DMS79 (cell line): ENCODE results near the gene PRSS57.
A peak's percentile ranks its signal among the peaks of the same experiment; 100 is the strongest.
"Not testable (repeated sequence)": the region's sequence is repeated elsewhere in the genome, so short reads cannot be mapped to it uniquely, and the experiment has no call there.

Experiments
- DNase-seq: peaks from one replicate; lab custom pipeline; 2025; lab: John Stamatoyannopoulos, UW

The PRSS57 gene

DNA sequence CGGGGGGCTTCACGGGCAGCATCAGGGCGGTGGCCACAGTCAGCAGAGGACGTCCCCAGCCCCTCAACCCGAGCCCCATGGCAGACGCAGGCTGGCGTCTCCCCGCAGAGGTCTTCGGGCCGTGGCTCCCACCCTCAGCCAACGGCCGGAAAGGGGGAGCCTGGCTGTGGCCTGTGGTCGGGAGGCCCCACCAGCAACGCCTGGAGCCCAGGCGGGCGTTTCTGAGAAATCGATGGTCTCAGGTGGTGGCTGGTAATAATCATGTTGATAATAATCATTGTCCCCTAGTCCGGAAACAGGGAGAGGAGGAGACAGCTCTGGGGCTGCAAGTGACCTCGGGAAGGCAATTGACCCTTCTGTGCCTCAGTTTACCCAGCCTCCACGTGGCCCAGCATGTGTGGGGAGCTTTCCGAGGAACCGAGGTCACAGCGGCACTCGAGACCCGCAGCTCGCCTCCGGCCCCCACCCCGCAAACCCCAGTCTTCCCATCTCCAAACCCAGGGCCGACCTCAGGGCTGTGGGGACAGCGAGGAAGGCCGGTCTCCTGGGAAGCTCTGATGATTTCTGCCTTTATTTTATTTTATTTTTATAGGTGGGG, at the start of gene PRSS57:
Gene PRSS57 (minus strand): TSS at position 101 of the 598 bp plus-strand sequence. CDS start 22 bp downstream, at position 79.
- no peak for DNase-seq

DNA sequence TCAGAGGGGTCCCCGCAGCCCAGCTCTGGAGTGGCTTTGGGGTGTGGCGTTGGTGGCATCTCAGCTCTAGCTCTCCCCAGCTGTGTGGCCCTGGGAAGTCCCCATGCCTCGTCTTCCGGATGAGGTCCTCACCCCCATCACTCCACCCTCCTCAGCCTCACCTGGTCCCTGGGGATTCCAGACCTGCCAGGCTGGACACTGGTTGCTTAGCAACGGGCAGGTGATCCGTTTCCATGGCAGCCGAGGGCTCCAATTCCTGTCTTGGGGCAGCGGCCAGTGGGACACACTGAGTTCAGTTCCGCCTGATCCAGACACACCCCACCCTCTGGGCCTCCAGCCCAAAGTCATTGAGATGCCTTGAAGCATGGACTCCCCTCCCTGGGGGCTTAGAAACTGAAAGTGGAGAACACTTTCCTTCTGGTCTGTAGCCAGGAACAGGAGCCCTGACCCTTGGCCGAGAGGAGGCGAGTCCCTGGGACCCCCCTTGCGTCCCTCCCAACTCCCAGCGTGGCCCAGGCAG, 48.0 kb upstream of the PRSS57 start:
- peak; percentile 99 for DNase-seq

DNA sequence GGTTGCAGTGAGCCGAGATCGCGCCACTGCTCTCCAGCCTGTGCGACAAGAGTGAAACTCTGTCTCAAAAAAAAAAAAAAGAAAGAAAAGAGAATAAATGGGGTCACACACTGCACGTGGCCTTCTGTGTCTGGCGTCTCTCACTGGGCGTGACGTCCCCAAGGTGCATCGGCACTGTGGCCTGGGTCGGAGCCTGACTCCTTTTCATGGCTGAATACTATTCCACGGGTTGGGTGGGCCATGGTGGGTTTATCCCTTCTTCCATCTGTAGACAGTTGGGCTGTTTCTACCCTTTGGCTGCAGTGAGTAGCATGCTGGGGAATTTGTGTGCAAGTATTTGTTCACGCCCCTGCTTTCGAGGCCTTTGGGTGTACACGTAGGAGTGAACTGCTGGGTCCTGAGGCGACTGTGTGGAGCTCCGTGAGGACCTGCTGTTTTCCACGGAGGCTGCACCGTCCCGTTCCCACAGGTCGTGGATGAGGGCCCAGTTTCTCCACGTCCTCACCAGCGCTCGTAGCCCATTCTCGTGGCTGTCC, 47.4 kb upstream of the PRSS57 start:
- DNase-seq, result no peak

DNA sequence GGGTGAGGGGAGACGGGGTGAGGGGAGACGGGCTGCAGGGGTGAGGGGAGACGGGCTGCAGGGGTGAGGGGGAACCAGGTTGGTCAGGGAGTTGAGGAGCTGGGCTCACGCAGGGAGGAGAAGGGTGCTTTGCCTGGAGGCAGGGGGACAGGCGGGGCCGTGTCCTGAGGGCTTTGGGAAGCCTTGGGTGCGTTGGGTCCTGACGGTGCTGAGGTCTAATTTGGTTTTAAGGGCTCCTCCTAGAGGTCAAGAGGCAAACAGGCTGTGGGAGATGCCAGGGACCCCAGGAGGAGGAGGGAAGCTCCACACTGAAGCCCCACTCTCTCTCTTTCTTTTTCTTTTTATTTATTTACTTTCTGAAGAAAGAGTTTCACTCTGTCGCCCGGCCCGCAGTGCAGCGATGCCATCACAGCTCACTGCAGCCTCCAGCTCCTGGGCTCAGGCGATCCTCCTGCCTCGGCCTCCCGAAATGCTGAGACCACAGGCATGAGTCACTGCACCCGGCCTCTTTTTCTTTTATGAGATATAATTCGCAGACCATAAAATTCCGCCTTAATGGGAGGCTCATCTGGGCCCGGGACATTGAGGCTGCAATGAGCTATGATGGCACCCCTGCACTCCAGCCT, 46.4 kb upstream of the PRSS57 start:
- peak; percentile 3 for DNase-seq

DNA sequence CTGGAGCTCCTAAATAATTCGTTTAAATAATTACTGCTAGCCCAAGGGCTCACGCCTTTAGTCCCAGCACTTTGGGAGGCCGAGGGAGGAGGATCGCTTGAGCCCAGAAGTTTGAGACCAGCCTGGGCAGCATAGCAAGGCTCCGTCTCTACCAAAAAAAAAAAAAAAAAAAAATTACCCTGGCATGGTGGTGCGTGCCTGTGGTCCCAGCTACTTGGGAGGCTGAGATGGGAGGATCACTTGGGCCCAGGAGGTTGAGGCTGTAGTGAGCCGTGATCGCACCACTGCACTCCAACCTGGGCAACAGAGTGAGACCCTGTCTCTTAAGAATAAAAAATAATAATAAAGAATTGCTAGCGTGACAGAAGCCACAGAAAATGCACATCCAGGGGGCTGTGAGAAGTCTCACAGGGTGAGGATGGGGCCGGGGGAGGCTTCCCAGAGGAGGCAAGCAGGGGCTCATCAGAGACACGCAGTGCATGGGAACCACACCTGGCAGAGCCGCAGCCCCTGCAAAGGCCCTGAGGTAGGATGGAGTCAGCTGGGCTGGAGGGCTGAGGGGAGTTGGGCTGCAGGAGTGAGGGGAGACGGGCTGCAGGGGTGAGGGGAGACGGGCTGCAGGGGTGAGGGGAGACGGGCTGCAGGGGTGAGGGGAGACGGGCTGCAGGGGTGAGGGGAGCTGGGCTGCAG, 45.7 kb upstream of the PRSS57 start:
- not testable (repeated sequence) for DNase-seq

DNA sequence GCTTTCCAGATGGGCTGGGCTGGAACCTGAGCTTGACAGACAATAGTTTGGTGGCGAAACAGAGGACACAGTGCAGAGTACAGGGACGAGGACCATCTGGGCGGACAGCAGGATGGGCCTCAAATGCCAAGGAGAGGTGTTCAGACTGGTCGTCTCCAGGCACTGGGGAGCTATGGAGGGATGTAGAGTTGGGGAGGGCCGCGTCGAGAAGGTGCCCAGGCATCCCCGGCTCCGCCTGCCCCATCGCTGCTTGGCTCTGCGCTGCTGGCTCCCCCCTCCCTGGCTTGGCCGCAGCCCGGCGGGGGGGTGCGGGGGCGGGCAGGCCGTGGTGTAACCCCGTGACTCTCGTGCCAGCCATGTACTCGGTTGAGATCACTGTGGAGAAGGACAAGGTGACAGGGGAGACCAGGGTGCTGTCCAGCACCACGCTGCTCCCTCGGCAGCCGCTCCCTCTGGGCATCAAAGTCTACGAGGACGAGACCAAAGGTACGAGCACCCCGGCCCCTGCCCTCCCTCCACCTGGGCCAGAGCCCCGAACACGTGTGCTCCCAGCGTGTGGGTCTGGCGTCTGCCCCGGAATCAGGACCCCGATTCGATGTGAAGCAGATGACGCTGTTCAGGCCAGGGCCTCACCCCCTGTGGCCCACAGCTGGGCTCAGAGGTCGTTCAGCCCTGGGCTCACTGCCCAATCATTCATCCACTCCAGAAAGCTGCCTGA, 44.9 kb upstream of the PRSS57 start:
- peak; percentile 40 for DNase-seq

DNA sequence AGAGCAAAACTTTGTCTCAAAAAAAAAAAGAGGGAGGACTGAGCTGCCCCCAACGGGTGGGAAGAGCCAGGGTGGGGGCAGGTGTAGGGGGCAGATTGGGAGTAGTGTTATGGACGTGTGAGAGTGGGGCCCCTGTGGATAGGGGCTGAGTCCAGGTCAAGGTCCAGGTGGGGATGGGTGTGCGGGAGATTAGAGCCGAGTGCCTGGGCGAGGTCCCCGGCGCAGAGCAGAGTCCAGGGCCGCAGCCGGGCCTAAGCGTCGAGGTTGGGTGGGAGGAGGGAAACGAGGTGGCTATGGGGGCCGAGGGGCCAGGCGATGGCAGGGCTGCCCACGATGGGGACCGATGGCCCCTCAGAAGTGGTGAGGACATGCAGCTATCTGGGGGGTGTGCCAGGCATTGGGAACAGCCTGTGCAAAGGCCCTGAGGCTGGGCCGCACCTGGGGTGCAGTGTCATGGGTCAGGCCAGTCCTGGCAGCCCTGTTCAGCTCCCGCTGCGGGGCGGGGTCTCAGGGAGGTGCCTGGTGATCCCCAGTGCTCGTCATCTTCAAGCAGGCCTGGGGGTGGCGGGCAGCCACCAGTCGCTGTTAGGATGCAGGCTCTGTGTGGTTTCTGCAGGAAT, 43.4 kb upstream of the PRSS57 start:
- DNase-seq, result no peak

DNA sequence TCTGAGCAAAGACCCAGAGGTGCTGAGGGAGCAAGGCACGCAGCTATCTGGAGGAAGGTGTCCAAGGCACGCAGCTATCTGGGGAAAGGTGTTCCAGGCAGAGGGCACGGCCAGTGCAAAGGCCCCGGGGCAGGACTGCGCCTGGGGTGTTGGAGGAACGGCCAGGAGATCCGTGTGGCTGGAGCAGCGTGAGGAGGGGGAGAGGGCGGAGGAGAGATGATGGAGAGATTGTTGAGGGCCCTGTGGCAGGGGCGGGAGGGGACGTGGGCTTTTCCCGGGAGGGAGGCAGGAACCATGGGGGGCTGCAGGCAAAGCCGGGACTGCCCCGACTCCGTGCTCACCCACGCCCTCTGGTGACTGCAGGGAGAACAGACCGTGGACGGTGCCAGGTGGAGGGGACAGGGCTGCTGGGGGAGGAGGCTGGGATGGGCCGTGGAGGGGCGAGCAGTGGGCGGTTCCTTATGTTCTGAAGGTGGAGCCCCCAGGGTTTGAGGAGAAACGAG, 42.4 kb upstream of the PRSS57 start:
- DNase-seq, result no peak

DNA sequence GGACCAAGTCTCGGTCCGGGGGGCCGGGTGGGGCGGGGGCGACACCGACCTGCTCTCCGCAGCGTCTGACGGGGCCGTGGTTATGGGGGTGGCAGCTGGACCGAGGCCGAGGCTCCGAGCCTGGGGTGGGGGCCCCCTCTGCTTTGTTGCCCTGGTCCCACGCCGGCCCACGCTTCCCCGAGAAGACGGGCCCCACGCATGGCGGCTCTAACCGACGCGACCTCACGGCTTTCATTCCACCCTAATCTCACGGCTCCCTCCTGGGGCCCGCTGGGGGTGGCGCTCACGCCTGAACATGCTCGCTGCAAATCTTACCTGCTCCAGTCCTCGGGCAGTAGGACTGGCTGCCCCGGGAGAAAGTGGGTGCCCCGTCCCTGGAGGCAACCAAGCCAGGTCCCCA, 40.9 kb upstream of the PRSS57 start:
- DNase-seq, result no peak

DNA sequence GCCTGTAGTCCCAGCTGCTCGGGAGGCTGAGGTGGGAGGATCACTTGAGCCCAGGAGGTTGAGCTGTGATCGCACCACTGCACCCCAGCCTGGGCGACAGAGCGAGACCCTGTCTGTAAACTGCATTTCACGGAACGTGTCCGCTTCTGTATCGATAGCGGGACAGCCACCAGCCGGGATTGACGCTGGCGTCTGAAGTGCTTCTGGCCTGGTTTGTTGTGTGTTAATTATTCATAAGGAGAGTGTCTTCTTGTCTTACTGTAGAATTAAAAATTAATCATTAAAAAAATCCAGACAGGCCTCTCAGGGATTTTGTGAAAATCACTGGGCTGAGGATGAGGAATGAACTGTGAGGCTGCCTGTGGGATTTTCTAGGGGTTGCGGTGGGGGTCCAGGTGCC, 39.5 kb upstream of the PRSS57 start:
- DNase-seq, result no peak

DNA sequence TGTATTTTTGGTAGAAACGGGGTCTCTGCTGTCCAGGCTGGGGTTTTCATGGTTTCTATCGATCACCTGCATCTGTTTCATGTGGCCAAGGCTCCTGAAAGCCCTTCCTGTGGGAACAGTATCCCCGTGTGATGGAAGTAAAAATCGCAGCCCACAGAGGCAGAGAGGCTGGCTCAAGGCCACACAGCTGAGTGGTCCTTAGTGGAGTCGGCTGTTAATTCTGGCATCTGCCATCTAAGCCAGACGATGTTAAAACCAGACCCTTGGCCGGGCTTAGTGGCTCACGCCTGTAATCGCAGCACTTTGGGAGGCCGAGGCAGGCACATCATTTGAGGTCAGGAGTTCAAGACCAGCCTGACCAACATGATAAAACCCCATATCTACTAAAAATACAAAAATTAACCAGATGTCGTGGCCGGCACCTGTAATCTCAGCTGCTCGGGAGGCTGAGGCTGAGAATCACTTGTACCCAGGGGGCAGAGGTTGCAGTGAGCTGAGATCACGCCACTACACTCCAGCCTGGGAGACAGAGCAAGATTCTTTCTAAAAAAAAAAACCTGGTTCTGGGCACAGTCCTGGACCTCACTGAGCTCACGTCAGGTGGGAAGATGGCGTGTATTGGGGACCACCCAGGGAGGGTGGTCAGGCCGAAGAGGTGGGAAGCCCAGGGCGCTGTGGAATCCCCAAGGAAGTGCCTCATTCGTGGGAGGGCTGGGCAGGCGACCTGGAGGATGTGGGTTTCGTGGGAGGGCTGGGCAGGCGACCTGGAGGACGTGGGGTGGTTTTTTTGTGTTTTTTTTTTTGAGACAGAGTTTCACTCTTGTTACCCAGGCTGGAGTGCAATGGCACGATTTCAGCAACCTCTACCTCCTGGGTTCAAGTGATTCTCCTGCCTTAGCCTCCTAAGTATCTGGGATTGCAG, 37.2 kb upstream of the PRSS57 start:
- DNase-seq, result no peak

DNA sequence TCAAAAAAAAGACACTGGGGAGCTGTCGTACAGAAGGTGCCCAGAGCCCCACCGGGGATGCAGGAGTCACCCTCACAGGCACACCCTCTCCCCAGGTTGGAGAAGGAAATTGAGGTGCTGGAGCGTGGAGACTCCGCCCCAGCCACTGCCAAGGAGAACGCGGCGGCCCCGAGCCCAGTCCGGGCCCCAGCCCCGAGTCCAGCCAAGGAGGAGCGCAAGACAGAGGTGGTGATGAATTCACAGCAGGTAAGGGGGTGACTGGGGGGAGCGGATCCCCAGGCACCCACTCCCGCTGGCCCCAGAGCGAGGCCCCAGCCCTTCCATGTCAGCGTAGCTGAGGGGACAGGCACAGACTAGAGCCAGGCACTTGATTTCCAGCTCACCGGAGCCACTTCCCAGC, 35.7 kb upstream of the PRSS57 start:
- DNase-seq, result no peak

DNA sequence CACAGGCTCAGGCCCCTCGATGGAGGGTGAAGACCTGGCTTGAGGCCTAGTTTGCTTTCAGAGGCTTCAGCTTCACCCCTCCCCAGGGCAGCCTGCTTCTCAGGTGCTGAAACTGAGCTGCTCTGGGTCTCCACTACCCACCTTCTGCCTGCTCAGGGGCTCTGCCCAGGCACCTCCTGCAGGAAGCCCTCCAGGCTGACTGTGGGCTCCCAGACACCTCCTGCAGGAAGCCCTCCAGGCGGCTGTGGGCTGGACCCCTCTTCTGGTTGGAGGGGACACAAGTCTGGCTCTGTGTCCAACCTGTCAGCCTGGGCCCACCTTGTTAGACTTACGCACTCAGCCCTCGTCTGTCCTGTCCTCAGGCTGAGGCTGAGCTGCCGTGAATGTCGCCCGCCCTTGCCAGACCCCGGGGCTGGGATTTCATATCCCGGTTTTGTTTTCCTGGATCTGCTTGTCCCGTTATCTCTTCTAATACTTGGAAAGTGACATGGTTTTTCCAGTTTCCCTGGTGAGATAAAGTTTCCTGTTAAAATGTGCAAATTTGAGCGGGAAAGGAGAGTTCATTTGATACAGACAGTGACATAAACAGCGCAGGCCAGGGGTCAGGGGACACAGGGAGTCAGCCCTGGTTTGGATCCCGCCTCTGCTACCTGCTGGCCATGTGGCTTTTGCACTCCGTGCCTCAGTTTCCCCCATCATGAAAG, 34.9 kb upstream of the PRSS57 start:
- no peak for DNase-seq

DNA sequence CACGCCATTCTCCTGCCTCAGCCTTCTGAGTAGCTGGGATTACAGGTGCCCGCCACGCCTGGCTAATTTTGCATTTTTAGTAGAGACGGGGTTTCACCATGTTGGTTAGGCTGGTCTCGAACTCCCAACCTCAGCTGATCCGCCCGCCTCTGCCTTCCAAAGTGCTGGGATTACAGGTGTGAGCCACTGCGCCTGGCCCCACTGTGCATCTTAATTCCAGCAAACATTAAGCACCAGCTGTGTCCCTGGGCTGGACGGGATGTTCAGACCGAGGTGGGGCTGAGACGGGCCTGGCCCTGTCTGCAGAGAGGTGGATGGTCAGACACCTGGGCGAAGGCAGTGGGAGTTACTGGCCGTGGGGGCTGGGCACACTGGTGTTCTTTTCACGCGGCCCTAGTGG, 34.3 kb upstream of the PRSS57 start:
- DNase-seq, result not testable (repeated sequence)

DNA sequence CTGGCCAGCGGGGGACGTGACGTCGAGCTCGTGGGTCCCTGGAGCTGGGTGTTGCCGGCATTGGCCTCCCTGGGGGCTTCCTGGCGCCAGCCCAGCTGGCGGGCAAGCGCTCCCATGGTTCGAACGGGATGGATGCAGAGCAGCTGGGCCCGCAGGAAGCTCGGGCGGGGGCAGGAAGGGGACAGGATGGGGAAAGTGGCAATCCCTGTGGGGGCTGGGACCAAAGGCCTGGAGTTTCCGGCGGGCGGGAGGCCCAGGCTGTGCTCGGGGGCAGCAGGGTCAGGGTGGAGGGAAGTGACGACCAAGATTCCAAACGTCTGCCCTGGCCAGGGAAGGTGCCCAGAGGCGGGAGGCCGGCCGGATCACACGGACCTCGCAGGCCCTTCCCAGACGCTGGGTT, 32.8 kb upstream of the PRSS57 start:
- no peak for DNase-seq

DNA sequence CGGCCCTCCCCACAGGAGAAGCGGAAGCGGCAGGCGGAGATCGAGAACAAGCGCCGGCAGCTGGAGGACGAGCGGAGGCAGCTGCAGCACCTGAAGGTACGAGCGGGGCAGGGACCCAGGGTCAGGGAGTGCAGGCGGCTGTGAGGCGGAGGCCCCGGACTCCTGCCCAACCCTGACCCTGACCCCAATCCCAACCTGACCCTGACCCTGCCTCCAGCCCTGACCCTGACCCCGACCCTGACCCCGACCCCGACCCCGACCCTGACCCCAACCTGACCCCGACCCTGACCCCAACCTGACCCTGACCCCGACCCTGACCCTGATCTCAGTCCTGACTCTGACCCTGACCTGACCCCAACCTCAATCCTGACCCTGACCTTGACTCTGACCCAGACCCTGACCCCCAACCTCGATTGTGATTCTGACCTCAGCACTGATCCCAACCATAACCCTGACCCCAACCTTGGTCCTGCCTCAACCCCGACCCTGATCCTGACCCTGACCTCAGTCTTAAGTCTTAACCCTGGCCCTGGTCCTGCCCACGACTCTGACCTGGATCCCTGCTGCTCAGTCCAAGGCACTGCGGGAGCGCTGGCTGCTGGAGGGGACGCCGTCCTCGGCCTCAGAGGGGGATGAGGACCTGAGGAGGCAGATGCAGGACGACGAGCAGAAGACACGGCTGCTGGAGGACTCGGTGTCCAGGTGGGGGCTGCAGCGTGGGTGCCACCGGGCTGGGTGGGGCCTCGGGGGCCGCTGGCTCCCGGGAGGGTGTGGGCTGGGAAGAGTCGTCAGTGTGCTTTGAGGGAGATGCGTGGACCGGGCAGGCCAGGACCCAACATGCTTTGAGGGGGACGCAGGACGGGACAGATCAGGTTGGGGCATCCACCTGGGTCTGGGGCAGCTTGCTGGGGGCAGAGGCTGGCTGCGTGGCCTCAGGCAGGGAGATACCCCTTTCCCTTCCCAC, 32.0 kb upstream of the PRSS57 start:
- DNase-seq, result no peak

DNA sequence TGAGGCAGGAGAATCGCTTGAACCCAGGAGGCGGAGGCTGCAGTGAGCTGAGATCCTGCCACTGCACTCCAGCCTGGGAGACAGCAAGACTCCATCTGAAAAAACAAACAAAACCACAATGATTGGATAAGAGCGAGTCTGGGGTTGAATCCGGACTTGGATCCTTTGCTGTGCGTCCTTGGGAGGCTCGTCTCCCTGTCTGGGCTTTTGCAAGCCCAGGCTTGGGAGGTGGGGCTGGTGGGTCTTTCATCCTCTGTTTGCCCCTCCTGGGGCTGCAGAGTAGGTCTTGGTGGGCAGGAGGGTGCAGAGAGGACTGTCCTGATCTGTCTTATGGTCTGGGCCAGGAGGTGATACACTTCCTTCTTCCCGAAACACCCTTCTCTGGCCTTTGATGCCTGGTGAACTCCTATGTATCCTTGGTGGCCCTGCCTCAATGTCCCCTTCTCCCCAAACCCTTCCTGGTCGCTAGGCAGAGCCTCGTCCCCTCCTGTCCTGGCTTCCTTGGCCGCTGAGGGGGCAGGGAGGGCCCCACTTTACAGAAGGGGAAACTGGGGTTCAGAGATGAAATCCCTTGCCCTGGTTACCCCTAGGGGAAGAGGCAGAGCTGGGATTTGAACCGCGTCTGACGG, 30.3 kb upstream of the PRSS57 start:
- no peak for DNase-seq

DNA sequence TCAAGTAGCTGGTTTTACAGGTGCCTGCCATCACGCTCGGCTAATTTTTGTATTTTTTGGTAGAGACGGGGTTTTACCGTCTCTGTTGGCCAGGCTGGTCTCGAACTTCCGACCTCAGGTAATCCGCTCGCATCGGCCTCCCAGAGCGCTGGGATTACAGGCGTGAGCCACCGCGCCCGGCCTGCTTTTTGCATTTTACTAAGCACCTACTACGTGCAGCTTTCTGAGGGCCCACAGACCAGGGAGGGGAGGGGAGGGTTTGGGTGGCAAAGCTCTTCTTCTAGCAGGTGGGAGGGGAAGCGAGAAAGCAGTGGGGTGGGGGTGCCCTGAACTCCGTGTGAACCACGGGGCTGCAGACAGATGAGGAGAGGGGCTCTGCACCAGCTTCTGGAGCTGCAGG, 28.5 kb upstream of the PRSS57 start:
- no peak for DNase-seq
